ENCODE results near the gene ARPP19.
"Not testable (repeated sequence)": the region's sequence is repeated elsewhere in the genome, so short reads cannot be mapped to it uniquely, and the experiment has no call there.

ARPP19 gene, protein sequence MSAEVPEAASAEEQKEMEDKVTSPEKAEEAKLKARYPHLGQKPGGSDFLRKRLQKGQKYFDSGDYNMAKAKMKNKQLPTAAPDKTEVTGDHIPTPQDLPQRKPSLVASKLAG

GRCh38 chr15:52568601-52569585, at the start of gene ARPP19:
Gene ARPP19, minus strand, starts transcription at chr15:52569030. Its CDS starts 138 bp downstream, at chr15:52568892.
- peak; percentile 79 for DNase-seq

- no peak for DNase-seq
Observed at GRCh38 chr15:52617026-52617425, 48.2 kb upstream of the ARPP19 start.

DNA sequence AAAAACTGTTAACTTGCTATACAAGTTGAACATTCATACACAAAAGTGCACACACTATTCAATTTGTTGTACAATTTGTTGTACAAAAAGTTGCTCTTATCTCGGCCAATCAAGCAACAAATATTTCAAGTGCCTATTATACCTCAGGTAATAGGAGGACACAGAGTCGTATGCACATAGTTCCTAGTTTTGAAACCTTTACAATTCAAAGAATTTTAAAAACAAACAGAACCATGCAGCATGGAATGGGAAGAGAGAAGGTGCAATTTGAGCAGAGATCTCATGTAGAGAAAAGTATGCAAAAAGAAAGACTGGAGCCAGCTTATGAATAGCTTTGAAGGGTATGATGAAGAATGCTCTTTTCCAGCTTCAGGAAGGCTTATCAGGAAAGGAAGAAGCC, 46.5 kb upstream of the ARPP19 start:
- DNase-seq: no peak

GRCh38 chr15:52609593-52609992, 40.8 kb upstream of the ARPP19 start:
- DNase-seq: no peak

- DNase-seq: no peak
Observed at GRCh38 chr15:52584414-52584813, 15.6 kb upstream of the ARPP19 start.

DNA sequence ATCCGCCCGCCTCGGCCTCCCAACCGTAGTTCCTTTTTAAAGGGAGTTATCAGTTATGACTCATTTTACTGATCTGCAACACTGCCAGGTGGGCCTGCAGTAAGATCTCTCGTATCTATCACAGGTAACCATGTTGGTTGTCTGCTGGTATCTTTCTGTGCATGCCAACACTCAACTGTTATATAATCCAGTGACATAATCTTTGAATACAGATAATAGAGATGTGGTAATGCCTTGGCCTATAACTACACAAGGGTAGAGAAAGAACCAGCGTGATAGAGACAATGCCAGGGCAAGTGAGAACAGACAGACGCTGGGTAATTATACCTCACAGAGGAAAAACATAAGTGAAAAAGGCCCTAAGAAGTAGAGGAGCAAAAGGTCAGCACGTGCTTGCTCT, 11.0 kb upstream of the ARPP19 start:
- no peak for DNase-seq

- DNase-seq: no peak
Observed at GRCh38 chr15:52576692-52577091, 7.9 kb upstream of the ARPP19 start.

DNA sequence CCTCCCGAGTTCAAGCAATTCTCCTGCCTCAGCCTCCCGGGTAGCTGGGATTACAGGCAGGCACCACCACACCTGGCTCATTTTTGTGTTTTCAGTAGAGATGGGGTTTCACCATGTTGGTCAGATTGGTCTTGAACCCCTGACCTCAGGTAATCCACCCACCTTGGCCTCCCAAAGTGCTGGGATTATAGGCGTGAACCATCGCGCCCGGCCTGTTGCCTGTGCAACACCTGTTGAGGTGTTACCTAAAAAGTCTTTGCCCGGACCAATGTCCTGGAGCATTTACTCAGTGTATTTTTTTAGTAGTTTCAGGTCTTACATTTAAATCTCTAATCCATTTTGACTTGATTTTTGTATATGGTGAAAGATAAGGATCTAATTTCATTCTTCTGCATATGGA, 6.7 kb upstream of the ARPP19 start:
- DNase-seq: not testable (repeated sequence)

GRCh38 chr15:52575072-52575471, 6.2 kb upstream of the ARPP19 start:
- DNase-seq: no peak

GRCh38 chr15:52574623-52575022, 5.8 kb upstream of the ARPP19 start:
- not testable (repeated sequence) for DNase-seq

DNA sequence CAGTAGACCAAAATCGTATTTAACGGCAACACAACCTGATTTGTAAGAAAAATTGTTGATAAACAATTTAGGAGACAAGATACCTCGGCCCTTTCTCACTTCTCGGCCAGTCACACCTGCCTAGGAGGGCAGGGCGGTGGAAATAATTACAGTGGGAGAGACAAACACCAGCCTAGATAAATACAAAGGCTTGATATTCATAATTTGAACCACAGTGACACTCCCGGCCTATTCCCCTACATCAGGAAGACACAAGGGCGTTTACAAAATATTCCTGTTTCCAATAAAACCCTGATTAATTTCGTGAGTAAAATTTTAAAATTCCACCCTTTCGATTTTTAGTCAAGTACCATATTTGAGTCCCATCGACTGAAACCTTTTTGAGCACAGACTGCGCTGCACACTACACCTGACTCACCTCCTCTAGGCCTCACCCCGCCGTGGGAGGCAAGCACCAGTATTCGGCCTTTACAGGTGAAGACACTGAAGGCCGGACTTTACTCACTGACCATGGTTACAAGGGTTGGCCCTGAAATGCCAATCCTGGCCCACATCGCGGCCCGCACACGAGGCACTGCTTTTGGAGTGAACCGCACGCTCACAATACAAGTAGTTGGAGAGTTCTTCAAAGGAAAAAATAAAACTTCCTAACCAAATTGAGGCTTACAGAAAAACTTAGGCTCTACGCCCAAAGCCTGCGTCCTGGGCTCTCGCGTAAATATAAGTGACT, 794 bp downstream of the ARPP19 start:
- DNase-seq: no peak

DNA sequence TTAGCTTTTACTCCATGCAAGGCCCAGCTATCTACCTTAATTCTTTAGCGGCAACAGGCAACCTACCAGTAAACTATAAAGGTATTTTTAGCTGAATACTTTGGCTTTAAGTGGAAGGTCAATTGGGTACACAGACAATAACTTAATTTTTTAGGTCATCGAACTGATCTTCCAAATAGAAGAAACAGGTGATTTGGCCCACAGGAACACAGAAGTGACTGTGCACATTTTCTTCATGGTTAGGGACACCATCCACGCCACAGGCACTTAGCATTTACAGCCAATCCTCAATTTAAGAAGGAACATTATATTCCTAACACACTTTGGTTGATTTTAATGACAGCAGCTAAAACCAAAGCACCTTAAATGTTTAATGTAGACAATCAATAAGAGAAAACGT, 1.9 kb downstream of the ARPP19 start:
- DNase-seq: no peak

GRCh38 chr15:52565417-52566358, 3.1 kb downstream of the ARPP19 start:
- DNase-seq: not testable (repeated sequence)

DNA sequence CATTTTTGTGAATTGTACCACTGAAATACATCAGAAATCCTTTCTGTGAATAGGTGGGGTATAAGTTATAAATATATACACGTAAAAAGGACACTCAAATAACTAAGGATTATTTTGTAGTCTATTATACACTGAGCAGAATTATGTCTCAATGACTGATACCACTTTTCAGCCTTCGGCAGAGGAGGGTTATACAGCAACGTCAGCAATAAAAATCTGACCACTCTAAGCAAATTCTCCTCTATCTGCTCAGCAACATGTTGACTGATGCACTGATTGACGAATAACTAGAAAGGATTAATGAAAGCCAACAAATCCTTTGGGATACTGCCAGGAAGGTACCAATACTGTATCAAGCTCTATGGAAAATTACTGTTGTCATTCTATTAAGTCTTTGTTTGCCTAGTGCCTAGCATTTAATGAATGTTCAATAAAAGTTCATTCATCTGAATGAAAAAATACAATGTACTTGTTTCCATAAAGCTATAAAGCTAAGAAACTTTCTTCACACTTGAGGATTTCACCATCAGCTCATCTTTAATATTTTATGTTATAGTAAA, 5.2 kb downstream of the ARPP19 start:
- no peak for DNase-seq

- DNase-seq: no peak
Observed at GRCh38 chr15:52559575-52559974, 9.3 kb downstream of the ARPP19 start.

DNA sequence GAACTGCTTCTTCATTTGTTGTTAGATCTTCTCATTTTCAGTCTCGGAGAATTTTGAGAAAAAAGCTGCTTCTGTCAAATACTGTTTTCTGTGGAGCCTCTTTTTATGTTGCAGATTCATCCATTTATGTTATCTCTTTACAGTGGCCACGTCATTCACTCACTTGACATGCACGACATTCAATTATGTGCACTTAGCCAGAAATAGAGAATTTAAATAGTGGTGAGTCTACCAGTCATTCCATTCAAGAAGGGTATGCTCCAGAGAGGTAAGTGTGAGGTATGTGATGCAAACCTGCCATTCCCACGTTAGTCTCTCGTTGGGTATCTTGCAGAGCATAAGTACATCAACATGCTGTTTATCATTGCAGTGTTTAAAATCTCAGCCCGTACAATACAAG, 9.8 kb downstream of the ARPP19 start:
- DNase-seq: no peak

- no peak for DNase-seq
Observed at GRCh38 chr15:52558196-52558595, 10.6 kb downstream of the ARPP19 start.

GRCh38 chr15:52557274-52557641, 11.6 kb downstream of the ARPP19 start:
- no peak for DNase-seq

DNA sequence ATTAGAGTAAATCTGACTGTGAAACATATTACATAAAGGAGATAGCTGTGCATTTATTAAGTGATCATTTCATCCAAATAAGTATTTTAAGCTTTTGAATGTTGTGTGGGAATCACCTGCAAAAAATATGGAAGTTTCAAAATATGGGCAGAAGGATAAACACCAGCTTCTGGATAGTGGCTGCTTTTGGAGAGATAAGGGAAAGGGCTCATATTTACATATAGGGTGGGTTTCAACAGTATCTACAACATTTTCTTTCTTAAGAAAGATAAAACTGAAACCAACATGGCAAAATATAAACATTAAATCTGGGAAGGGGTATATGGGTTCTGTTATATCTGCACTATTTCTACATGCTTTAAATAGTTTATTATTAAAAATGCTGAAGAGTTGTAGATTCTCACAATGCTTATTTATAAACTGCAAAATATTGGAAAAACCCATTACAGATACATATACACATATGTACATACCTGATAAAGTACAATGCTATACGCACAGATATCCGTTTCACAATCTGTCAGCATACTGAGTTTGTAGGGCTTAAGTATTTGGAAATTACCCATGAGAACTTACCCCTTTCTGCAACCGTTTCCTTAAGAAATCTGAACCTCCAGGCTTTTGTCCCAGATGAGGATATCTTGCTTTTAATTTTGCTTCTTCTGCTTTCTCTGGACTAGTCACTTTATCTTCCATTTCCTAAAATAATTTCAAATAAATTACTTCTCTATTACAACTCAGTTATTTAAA, 12.1 kb downstream of the ARPP19 start:
- DNase-seq: no peak

GRCh38 chr15:52552303-52552702, 16.5 kb downstream of the ARPP19 start:
- DNase-seq: no peak

GRCh38 chr15:52551762-52552161, 17.1 kb downstream of the ARPP19 start:
- DNase-seq: no peak
